Measurements from ENCODE around the gene SFT2D1. TPM values are rescaled to one million over a fixed set of nuclear protein-coding genes. Genes with fewer than 3 reads are reported as not detected.

Gene SFT2D1
- total and polyA plus RNA-seq, 9 of the 15 experiments (the other 6 are each of a cell fraction or from before 2014, with no cell fraction given): 54.4 to 140 (median 74.6) TPM

DNA sequence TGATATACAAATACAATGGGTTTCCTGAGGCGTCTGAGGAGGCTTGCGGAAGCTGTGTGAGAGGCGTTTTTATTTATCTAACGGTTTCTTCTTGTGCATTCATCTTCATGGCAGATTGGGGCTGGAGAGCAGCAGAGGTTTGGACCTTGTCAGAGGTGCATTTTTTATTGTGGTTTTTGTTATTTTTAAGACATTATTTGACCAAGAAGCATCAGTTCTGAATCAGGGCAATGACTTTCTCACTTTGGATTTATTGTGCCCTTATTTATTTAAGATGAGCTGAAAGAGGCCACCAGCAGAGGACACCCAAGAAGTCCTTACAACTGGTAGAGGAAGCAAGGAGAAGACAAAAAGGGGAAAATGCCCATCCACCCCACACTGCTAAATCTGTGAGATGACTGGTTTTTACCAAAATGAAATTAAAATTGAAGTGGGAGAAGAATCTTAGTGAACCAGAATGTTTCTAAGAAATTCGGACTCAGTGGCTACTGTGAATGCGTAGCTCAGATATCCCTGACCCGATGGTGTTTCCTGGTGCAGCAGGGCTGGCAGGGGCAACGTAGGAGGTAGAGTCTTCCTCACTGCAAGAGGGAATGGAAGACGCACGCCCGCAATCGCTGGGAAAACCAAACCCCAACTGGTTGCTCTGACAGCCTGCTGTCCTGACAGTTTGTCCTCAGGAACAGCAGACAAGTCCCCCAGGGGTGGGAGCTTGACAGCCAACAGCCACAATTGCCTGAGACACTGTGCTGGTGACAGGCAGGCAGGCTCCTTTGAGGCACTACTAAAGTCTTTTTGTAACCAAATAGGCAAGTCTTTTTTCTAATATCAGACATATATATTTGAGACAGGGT, 48.4 kb downstream of the SFT2D1 start:
- H3K79me2 ChIP-seq (ENCODE audit: control insufficient read depth, insufficient read depth, low read length): no peaks in the 10 kb centered on the region
- no peak for ATAC-seq
- in situ Hi-C loops (cut with MboI): no loop called here
- ChIA-PET POLR2A (no interaction called here), CTCF (ENCODE audit: low intra/inter-chr PET ratio) (no interaction called here)
- H3K4me1 ChIP-seq (replicated peaks in 1 of 2; ENCODE audit: control insufficient read depth in 2 of 2, insufficient read depth in 2 of 2, low read length in 2 of 2): 0 out of 5 replicates have a peak, but pooled peaks cover 0 to 3% of the 10 kb centered on the region in 2 experiments
- H3K4me3 ChIP-seq: no peak overlapping the region
- no peak overlapping the region for H2AFZ ChIP-seq (ENCODE audit: low read depth, low read length)
- no TSS peak for BruUV-seq (replicated peaks)
- H3K9me3 ChIP-seq (replicated peaks; ENCODE audit: control insufficient read depth, insufficient read depth, low read depth, low read length): no peaks in the 10 kb centered on the region
- H3K4me2 ChIP-seq (ENCODE audit: insufficient read depth, low read length): no peak overlapping the region
- no peaks in the 10 kb centered on the region for H3K9me1 ChIP-seq (ENCODE audit: control insufficient read depth, insufficient read depth, low read length)
- H3K36me3 ChIP-seq (ENCODE audit: control insufficient read depth, insufficient read depth, low read length): no peaks in the 10 kb centered on the region
- no peak overlapping the region for H3K9ac ChIP-seq (ENCODE audit: insufficient read depth in 1 of 2, low read depth in 2 of 2, low read length in 2 of 2)
- FAIRE-seq: no peak
- 3% methylated on average over 12 of the region's 12 CpGs for WGBS (ENCODE audit: insufficient coverage, low coverage, missing lambda C conversion rate)
- peaks cover 46 to 53% of the 10 kb centered on the region in 2 experiments for H3K27me3 ChIP-seq (ENCODE audit: control insufficient read depth in 2 of 2, insufficient read depth in 2 of 2, low read length in 2 of 2)
- TF ChIP-seq, protein P1, sequence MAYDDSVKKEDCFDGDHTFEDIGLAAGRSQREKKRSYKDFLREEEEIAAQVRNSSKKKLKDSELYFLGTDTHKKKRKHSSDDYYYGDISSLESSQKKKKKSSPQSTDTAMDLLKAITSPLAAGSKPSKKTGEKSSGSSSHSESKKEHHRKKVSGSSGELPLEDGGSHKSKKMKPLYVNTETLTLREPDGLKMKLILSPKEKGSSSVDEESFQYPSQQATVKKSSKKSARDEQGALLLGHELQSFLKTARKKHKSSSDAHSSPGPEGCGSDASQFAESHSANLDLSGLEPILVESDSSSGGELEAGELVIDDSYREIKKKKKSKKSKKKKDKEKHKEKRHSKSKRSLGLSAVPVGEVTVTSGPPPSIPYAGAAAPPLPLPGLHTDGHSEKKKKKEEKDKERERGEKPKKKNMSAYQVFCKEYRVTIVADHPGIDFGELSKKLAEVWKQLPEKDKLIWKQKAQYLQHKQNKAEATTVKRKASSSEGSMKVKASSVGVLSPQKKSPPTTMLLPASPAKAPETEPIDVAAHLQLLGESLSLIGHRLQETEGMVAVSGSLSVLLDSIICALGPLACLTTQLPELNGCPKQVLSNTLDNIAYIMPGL (CRISPR knock-in tag; IDR thresholded peaks at IDR 0.05): no peak
- H3K27ac ChIP-seq (ENCODE audit: extremely low read depth, low read depth, low read length): no peak overlapping the region
- no peaks in the 10 kb centered on the region for H4K20me1 ChIP-seq (replicated peaks; ENCODE audit: control insufficient read depth, insufficient read depth, low read length)
- intact Hi-C loops (cut with micrococcal nuclease): no loop called here
- DNase-seq (ENCODE audit: extremely low read depth in 1 of 4, low spot score in 3 of 4): no peak
